Vagina (tissue), 2 donors: ENCODE measurements around the gene LRSAM1.

ENCODE experiments used
- POLR2AphosphoS5 ChIP-seq, 2 donors: sonication (generic); formaldehyde crosslinking; IDR thresholded peaks; one replicate each; pipeline ENCODE4 v1.9.0; 2017; ENCODE audit warnings: antibody characterized with exemption in 2 of 2, mild to moderate bottlenecking in 2 of 2, low read depth in 1 of 2; ENCODE audit not compliant: insufficient read depth in 1 of 2
- TF ChIP-seq, protein P1 (sequence below), 3 experiments: fragments of 450-650 bp in 2 of 3; fragments of 200-600 bp in 1 of 3; sonication (generic) in 1 of 3; IDR thresholded peaks; one replicate each; pipeline ENCODE4 v1.5.1; 2017 to 2019; ENCODE audit warnings: antibody characterized with exemption in 3 of 3, mild to moderate bottlenecking in 2 of 3, moderate library complexity in 2 of 3

- no peak for TF ChIP-seq POLR2AphosphoS5 (IDR thresholded peaks at IDR 0.05; ENCODE audit: insufficient read depth in 1 of 2, low read depth in 1 of 2)
- TF ChIP-seq, protein P1, sequence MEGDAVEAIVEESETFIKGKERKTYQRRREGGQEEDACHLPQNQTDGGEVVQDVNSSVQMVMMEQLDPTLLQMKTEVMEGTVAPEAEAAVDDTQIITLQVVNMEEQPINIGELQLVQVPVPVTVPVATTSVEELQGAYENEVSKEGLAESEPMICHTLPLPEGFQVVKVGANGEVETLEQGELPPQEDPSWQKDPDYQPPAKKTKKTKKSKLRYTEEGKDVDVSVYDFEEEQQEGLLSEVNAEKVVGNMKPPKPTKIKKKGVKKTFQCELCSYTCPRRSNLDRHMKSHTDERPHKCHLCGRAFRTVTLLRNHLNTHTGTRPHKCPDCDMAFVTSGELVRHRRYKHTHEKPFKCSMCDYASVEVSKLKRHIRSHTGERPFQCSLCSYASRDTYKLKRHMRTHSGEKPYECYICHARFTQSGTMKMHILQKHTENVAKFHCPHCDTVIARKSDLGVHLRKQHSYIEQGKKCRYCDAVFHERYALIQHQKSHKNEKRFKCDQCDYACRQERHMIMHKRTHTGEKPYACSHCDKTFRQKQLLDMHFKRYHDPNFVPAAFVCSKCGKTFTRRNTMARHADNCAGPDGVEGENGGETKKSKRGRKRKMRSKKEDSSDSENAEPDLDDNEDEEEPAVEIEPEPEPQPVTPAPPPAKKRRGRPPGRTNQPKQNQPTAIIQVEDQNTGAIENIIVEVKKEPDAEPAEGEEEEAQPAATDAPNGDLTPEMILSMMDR (IDR thresholded peaks at IDR 0.05): no peak
Measured at GRCh38 chr9:127437497-127438264, 13.6 kb upstream of the LRSAM1 start.
